Progenitor cell of endocrine pancreas (in vitro differentiated cells): ENCODE results near the gene CEP192. TPM values are rescaled to one million over a fixed set of nuclear protein-coding genes. Genes with fewer than 3 reads are reported as not detected.

Experiments
- DNase-seq: peaks from one replicate; pipeline ENCODE4 v3.0.0; 2021; ENCODE audit warnings: low spot score; ENCODE audit not compliant: unreplicated experiment
- H3K27ac Mint-ChIP-seq: 2 replicates; pipeline ENCODE4 v1.8.0; 2021; ENCODE audit warnings: mild to moderate bottlenecking, moderate library complexity, mixed read lengths
- H3K27me3 Mint-ChIP-seq: 2 replicates; pipeline ENCODE4 v1.8.0; 2021; ENCODE audit warnings: mixed read lengths
- H3K36me3 Mint-ChIP-seq: 2 replicates; pipeline ENCODE4 v1.8.0; 2022; ENCODE audit warnings: mixed read lengths; ENCODE audit not compliant: insufficient read depth
- H3K4me1 Mint-ChIP-seq: 2 replicates; pipeline ENCODE4 v1.8.0; 2021; ENCODE audit warnings: low read depth, mixed read lengths
- H3K4me3 Mint-ChIP-seq: 2 replicates; pipeline ENCODE4 v1.8.0; 2021; ENCODE audit warnings: low read depth, mild to moderate bottlenecking, moderate library complexity, mixed read lengths
- H3K9me3 Mint-ChIP-seq: 2 replicates; pipeline ENCODE4 v1.8.0; 2021; ENCODE audit warnings: low read depth, mixed read lengths
- CTCF ChIP-seq: fragments of 200-600 bp; sonication (generic); IDR thresholded peaks from one replicate; pipeline ENCODE4 v1.5.0; 2021; ENCODE audit warnings: antibody characterized with exemption, mild to moderate bottlenecking; ENCODE audit not compliant: unreplicated experiment
- total RNA-seq: library from RNA; stranded (reverse); gene quantifications from 2 replicates; pipeline ENCODE4 v1.2.1, GENCODE V29; 2021

Gene CEP192
- total RNA-seq, 1 donor from 2014 or later = 28.4 TPM

GRCh38 chr18:12963069-12963468 is 28.1 kb upstream of the CEP192 start:
- H3K4me3 Mint-ChIP-seq = no peak overlapping the region
- H3K27ac Mint-ChIP-seq = no peak overlapping the region
- no peaks in the 10 kb centered on the region for H3K4me1 Mint-ChIP-seq
- H3K27me3 Mint-ChIP-seq = no peaks in the 10 kb centered on the region
- peaks cover 24% of the 10 kb centered on the region for H3K36me3 Mint-ChIP-seq
- no peak for TF ChIP-seq CTCF
- DNase-seq = no peak
- no peaks in the 10 kb centered on the region for H3K9me3 Mint-ChIP-seq

GRCh38 chr18:12968115-12968514 is 23.0 kb upstream of the CEP192 start:
- no peak for TF ChIP-seq CTCF
- H3K4me3 Mint-ChIP-seq = no peak overlapping the region
- no peak overlapping the region for H3K27ac Mint-ChIP-seq
- no peaks in the 10 kb centered on the region for H3K4me1 Mint-ChIP-seq
- no peaks in the 10 kb centered on the region for H3K9me3 Mint-ChIP-seq
- H3K27me3 Mint-ChIP-seq = no peaks in the 10 kb centered on the region
- DNase-seq = no peak
- peaks cover 33% of the 10 kb centered on the region for H3K36me3 Mint-ChIP-seq

- no peak for DNase-seq
- Mint-ChIP-seq H3K27me3 (no peaks in the 10 kb centered on the region), H3K4me3 (no peak overlapping the region), H3K9me3 (no peaks in the 10 kb centered on the region), H3K4me1 (no peaks in the 10 kb centered on the region), H3K27ac (no peak overlapping the region), H3K36me3 (peaks cover 31% of the 10 kb centered on the region)
- no peak for TF ChIP-seq CTCF
These were observed 22.5 kb upstream of the CEP192 start for GRCh38 chr18:12968619-12969018.

- H3K36me3 Mint-ChIP-seq = peaks cover 44% of the 10 kb centered on the region
- no peaks in the 10 kb centered on the region for H3K27me3 Mint-ChIP-seq
- H3K4me3 Mint-ChIP-seq = no peak overlapping the region
- no peak overlapping the region for H3K27ac Mint-ChIP-seq
- TF ChIP-seq CTCF = no peak
- peaks cover 3% of the 10 kb centered on the region for H3K9me3 Mint-ChIP-seq
- no peak for DNase-seq
- no peaks in the 10 kb centered on the region for H3K4me1 Mint-ChIP-seq
These were observed 17.5 kb upstream of the CEP192 start for GRCh38 chr18:12973562-12974213.

- Mint-ChIP-seq H3K4me1 (no peaks in the 10 kb centered on the region), H3K36me3 (peaks cover 43% of the 10 kb centered on the region), H3K27me3 (no peaks in the 10 kb centered on the region), H3K27ac (peak overlapping the region; percentile 43), H3K9me3 (peaks cover 5% of the 10 kb centered on the region), H3K4me3 (no peak overlapping the region)
- DNase-seq = no peak
- TF ChIP-seq CTCF = no peak
These were observed 15.7 kb upstream of the CEP192 start for GRCh38 chr18:12975488-12975887.
